GM21576 (cell line): ENCODE measurements around the gene MAN1A1.

Experiments
- ATAC-seq: cut with Tn5 transposase; IDR thresholded peaks from one replicate; pipeline ENCODE4 v1.9.1; 2021; ENCODE audit warnings: mild to moderate bottlenecking, moderate library complexity; ENCODE audit not compliant: unreplicated experiment

MAN1A1 gene

DNA sequence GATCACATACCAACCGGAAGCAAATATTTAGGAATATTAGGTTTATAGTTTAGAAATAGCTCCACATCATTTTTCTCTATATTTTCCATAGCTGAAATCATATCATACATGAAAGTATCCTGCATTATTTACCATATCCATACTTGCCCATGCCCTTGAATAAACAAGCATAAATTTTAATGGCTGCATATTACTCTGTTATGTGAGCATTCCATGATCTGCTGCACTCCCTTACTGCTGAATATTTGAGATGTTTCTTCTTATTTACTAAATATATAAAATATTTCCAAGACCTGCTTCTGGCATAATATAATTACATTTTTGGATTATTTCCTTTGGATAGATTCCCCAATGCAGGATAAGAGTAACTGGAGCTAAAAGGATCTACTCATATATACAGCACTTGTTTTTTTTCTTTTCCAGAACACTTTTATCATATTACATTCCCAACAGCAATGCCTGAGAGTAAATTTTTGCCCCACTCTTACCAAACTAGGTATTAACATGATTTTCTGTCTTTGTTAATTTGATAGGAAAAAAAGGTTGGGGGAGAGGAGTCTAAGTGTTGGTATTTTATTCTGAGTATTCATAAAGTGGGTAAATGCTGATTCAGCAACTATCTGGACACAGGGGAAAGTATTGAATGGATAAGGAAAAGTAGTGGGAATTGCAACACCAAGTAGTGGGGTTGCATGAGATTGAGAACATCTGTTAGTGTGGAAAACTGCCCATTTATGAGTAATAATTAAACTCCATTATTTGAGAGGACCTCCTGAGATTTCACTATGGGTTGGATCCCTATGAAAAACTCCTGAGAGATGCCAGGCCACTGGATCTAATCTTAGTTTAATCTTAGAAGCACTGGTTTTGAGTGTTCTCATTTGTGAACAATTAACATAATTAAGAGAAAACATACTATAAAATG, 76.0 kb downstream of the MAN1A1 start:
- no peak for ATAC-seq

DNA sequence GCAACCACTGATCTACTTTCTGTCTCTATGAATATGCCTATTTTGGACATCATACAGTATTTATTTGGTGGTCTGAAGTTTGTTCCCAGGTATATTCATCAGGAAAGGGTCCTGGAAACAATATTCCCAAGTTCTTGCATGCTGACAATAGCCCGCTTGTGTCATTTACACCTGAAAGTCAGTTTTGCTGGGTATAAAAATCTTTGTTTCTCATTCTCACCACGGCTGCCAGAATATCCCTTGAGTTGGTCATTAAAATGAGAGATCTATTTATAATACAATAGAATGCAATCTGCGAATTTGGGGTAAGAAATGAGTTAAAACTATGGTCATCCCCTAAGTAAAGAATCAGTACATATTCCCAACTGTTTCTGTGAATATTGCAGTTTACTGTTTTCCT, 79.0 kb downstream of the MAN1A1 start:
- ATAC-seq: no peak

DNA sequence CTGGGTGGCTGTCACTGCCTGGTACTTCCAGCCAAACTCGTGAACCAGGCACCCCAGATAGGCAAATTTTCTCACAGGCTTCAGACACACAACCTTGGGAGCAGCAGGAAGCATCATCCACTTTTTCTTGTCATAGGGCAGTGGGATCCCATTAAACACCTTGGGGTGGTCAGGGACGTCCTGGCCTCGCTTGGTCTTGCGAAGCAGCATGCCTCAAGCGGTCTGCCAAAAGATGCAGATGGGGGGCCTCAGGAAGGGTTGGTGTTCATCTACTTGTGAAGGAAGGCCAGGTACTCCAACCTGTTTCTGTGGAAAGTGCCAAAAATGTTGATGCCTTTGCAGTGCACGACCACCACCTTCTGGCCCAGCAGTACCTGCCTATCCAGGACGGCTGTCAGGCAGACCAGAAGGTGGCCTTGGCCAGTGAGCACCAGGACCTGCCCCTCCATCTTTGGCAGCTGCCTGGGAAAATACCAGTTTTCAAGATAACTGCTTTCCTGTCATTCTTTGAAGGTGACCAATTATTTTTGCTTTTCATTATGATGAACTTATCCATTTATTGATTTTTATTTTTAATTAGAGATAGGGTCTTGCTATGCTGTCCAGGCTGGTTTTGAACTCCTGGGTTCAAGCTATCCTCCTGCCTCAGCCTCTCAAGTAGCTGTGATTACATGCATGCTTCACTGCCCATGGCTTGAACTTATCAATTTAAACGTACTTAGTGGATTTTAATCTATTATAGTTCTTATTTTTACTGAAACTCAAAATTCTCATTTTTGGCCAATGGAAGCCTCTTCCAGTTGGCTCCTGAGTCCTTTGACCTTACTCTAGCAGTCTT, 80.1 kb downstream of the MAN1A1 start:
- ATAC-seq: no peak

DNA sequence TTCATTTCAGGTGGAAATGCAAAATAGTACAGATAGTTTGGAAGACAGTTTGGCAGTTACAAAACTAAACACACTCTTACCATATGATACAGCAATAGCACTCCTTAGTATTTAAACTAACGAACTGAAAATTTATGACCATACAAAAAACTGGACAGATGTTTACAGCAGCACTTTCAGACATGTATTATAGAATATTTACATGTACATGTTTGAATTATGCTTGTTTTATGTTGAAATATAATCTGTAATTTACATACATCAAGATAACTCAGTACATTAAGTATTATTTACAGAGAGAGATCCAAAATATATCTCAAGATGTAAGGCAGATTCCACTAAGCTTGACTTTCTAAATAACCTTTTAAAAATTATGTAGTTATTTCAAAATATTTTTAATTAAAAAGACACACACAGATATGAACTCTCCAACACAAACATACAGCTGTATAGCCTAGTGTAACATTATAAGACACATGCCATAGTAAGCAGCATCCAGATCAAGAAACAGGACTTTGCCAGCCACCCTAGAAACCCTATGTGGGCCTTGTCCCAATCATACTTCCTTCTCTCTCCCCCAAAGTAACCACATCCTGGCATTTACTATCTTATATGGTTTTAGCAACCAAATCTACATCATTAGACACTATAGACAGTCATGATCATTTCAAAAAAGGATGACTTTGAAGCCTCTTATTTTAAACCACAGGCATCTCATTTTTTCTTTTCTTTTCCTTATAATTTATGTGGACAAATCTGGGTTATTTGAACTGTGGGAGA, 82.2 kb downstream of the MAN1A1 start:
- no peak for ATAC-seq

DNA sequence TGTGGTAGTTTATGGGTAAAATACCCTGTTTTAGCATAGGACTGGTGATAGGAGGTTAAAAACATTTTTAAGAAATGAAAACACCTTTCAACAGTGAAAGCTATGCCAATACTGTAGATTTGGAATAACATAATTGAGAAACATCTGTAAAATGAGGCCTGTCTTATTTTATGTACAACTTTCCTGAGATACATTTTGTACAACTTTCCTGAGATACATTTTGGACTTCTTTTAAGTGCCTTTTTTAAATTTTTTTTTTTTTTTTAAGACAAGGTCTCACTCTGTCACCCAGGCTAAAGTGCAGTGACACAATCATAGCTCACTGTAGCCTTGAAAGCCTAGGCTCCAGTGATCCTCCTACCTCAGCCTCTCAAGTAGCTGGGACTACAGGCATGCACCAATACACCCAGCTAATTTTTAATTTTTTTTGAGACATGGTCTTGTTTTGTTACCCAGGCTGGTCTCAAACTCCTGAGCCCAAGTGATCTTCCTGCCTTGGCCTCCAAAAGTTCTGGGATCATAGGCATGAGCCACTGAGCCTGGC, 84.6 kb downstream of the MAN1A1 start:
- ATAC-seq: no peak

DNA sequence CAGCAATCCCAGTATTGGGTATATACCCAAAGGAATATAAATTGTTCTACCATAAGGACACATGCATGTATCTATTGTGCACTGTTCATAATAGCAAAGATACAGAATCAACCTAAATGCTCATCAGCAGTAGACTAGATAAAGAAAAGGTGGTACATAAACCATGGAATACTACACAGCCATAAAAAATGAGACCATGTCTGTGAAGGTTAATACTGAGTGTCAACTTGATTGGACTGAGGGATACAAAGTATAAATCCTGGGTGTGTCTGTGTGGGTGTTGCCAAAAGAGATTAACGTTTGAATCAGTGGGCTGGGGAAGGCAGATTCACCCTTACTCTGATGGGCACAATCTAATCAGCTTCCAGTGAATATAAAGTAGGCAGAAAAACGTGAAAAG, 86.9 kb downstream of the MAN1A1 start:
- ATAC-seq: no peak

DNA sequence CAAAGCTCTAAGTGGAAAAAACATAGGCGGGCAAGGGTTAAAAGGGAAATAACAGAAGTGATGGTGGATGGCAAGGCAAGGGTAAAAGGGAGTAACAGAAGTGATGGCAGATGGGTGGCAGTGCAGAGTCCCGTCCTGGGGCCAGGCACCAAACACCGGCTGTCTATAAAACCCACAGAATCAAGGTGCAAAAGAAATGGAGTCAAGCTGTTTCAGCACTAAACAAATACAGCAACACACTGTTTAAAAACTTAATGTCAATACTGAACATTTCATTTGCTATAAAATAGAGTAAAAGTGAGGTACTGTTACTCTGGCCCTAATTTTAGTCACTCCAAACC, 87.6 kb downstream of the MAN1A1 start:
- no peak for ATAC-seq

DNA sequence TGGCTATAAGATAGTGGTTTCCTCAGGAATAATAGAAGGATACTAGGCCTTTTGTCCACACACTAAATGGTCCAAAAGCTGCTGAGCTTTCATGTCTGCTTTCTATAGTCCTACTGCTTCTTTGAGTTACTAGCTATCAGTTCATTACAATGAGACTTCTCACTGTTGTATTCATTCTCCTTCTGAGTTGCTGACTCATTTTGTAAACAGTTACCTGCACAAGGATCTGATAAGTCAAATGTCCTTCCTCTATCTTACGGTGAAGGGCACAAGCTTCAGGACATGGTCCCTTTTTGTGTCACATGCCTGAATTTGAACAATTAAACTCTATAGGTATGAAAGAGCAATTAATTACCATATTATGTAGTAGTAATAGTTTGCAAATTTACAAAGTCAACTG, 90.5 kb downstream of the MAN1A1 start:
- ATAC-seq: peak; percentile 67

DNA sequence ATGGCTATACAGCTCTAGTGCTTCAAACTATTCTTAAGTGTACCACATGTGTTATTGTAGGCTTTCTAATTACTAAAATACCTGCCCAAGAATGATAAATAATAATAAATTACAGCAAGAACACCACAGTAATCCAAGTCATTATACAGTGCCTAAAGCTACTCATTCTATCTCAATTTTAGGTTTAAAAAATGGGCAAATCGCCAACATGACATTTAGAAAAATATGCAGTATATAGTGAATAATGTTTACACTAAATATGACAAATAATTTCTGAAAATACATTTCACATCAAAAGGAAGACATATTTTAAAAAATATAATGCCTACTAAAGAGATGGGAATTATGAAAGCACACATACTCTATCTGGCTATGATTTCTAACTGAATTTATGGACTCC, 91.8 kb downstream of the MAN1A1 start:
- no peak for ATAC-seq

DNA sequence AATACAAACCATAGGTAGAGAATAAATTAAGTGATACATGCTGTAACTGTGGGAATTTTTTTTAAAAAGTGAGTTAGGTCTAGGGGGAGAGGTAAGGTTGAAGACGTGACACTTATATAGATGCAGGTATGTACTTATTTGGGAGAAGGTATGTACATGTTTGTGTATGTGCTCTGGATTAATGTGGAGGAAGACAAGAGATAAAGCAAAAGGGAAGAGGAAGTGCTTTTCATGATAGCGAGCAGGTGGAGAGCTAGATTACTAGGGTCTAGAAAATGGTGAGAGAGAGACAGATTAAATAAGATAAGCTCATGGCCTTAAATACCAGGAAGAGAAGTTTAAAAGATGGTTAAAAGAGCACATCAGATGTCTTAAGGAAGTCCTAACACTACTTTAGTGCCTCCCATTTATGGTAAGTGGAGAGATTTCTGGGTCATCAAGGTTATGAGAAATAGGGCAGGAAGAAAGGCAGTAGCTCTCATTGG, 92.5 kb downstream of the MAN1A1 start:
- ATAC-seq: no peak

DNA sequence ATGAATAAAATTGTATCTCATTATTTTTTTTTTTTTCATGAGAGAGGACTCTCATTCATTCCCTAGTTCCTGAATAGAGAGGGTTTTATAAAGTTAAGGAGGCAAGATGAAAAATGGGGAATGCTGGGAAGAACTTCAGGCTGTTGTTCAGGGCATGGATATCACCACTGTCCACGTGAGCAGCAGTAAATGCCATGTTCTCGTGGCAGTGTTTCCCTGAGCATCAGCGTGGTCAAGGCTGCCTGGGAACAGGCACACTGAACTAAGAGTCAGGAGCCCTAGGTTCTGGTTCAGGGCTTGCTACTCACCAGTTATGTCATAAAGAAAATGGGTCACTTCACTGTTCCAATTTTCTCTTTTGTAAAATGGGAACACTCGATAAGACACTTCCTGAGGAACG, 93.2 kb downstream of the MAN1A1 start:
- ATAC-seq: no peak

DNA sequence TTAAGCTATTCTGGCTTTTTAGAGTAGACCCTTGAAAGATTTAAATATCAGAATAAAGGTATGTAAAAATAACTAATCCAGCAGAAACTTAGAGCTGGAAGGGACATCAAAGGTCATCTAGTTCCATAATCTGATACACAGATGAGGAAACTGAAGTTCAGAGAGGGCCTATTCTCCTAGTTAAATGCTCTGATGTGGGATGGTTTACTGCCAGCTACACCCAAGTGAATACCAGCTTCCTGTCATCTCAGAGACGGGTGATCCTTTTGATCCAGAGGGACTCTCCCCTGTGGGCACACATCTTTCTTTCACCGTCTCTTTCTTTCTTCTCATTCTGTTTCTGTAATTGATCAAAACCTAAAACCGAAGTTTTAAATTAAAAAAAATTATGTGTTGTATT, 94.1 kb downstream of the MAN1A1 start:
- no peak for ATAC-seq

DNA sequence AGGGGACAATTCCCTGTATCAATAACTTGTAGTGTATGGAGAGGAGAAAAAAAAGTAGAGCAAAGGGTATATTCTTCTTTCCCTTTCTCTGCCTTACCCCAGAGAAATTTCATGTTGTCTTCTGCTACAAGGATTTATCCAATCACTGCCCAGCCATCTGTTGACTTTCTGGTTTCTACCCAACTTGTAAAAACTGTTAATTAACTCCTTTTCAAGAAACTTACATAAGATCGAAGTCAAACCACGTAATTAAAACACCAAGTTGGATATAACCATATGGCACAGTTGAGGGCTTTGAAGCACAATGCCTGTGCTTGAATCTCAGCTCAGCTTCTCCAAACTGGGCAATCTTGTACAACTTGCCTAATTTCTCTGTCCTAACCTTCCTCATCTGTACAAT, 99.5 kb downstream of the MAN1A1 start:
- no peak for ATAC-seq

DNA sequence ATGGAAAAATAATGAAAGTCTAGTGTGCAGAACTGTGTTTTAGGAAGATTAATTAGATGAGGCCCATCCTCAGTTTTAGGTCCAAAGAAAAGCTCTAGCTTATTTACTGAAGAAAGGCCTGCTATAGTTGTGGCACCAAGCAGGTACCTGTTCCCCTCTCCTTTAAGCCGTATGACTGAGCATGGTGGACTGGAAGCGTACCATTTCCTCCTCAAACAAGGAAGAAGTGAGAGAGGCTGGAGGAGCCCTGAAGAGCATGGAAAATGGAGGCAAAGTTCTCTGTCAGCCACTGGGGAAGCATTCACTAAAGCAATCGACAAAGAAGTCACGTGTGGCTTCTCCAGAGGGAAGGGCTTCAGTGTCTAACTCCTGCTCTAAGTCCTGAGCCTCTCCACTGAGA, 100.2 kb downstream of the MAN1A1 start:
- no peak for ATAC-seq

DNA sequence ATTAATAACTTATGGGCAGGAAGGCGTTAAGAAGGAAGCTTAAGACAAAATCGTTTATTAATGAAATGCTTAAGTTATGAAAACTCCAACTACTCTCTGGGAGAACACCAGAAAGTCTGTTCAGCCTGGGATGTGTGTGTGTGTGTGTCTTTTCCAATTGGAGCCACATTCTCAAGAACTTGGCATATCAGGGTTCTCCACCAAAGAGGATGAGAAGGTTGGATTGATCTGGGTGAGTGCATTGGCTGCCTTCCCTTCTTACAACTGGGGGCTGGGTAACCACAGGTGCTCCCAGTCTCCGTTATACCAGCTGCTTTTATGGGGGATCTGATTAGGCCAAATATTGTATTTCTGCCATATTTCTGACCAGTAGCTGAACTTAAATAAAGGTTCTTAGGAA, 102.1 kb downstream of the MAN1A1 start:
- no peak for ATAC-seq

DNA sequence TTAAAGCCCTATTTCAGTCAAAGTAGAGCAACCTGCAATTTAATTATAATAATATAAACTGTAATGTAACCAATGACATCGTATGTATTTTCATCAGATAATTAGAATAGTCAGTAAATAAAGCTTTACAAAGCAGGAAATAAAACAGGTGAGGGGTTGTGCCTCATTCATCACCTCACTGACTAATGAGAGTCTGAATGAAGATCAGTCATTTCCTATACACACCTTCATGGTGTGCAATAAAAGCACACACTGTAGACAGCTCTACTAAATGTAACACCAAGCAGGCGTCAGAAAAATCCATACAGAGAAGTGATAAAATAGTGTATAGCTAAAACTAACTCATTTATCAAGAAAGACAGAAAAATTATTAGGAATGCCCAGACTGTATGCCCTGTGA, 105.9 kb downstream of the MAN1A1 start:
- ATAC-seq: no peak

DNA sequence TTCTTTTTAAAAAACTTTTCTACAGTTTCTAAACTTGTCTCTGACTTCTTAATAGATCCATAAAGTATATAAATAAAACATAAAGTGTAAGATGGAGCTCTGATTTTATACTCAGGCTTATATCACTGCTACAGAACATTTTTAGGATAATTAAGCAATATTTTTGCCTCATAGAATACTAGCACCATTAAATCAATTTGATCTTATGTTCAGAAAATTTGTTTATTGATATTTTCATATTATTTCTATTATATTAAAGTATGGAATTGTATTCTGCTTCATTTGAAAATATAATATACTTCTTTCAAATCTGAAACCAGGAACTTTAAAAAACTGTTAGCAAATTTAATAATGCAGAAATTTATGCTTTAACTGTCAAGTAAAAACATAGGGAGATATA, 106.5 kb downstream of the MAN1A1 start:
- ATAC-seq: no peak

DNA sequence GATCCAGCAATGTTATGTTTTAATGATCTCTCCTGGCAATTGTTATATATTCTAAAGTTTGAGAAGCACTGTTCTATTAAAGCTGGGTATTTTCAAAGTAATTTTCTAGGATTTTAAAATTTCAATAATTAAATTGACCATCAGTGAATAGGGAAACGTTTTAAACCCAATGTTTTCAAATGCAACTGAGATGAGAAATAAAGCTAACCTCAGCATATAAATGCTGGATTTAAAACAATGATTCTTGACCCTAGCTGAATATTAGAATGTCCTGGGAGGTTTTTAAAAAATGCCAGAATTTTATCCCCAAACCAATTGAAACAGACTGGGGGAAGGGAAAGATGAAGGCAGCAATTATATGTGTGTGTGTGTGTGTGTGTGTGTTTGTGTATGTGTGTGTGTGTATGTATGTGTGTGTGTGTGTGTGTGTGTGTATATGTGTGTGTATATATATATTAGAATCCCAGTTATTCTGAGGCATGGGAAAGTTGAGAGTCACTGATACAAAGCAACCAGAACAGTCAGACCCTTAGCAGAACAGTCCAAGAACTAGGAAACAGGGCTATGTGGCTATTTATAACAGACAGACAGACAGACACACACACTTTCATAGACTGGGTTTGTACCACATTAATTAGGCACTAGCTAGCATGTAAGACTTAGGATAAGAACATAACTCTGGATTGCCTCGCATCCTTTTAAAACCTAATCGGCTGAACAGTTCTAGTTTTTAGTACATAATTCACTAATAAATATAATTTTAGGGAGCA, 107.8 kb downstream of the MAN1A1 start:
- ATAC-seq: no peak

DNA sequence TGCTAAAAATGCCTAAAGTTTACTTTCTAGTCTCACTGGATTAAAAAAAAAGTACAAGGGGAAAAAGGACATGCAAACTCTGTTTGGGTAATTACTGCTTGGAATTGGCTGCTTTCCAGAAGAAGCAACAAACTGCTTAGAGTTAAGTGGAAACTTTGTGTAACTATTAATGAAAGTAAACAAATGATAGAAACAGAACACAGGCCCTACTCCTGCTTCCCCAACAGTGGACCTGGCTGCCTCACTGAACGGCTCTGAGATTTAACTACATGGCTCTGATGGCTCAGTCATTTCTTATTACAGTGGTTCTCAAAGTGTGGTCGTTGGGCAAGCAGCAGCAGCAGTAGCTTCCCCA, 108.5 kb downstream of the MAN1A1 start:
- ATAC-seq: peak; percentile 57
